OCI-M2 (cell line): Measurements from ENCODE around the gene CDADC1.

Source experiments
- DNase-seq: peaks from one replicate; lab custom pipeline; 2025; ENCODE audit not compliant: unreplicated experiment; lab: John Stamatoyannopoulos, UW

CDADC1 gene

DNA sequence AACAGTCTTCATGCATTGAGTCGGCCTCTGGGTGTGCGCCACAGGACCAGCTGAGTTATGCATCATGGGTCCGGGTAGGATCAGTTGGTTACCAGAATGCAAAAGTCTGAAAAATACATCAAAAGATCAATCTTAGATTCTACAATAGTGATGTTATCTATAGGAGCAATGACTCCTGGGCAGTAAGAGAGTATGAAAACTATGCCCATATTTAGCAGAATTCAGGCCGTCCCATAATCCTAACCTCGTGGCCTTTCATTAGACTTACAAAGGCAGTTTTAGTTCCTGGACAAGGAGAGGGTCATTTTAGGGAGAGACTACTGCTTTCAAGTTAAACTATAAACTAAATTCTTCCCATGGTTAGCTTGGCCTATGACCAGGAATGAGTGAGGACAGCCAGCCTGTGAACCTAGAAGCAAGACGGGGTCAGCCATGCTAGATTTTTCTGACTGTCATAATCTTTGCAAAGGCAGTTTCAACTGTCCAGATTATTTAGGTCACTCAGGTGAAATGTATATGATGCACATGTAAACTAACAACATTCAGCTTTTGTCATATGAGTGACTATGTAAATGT lies 11.8 kb upstream of the CDADC1 start:
- DNase-seq = no peak

DNA sequence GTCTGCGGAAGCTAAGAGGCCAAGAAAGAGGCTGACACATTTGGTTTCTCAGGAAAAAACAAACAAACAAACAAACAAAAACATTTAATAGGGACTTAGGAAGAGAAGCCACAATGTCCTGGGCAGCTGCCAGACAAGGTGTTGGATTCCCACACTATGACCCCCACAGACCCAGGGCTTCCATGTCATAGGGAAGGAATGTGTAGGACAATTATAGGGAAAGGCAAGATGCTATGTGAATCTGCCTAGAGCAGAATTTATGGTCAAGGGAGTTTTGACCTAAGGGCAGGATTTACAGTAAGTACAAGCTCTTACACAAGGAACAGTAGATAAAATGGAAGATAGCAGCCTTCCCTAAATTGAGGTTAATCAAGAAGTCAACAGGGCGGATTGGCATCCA lies 9.1 kb upstream of the CDADC1 start:
- no peak for DNase-seq

DNA sequence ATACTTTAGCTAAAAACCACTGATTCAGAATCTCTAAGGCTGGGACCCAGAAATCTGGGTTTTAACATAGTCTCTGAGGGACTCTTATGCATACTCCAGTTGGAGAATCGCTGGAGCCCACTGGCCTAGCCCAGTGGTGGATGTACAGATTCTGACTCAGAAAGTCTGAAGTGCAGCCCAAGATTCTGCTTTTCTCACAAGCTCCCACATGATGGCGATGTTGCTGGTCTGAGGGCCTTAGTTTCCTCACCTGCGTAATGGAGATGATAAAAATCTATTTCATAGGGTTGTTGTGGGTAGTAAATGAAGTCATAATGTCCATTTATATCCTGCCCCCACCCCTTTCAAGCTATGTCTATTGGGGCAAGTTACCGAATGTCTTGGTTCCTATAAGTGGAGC lies 7.7 kb upstream of the CDADC1 start:
- no peak for DNase-seq

DNA sequence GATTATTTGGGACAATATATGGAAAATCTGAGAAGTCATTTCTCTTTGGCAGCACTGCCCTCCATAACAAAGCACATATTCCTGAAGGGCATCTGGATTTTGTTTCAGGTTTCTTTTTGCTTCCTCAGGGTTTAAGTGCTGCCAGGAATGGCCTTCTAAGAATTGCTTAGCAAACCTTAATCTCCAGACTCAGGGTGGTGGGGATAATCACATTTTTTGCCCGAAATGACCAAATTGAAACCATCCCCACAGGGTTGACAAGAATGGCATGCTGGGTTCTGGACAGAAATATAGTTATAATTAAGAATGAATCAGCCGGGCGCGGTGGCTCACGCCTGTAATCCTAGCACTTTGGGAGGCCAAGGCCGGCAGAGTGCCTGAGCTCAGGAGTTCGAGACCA lies 6.4 kb upstream of the CDADC1 start:
- no peak for DNase-seq

DNA sequence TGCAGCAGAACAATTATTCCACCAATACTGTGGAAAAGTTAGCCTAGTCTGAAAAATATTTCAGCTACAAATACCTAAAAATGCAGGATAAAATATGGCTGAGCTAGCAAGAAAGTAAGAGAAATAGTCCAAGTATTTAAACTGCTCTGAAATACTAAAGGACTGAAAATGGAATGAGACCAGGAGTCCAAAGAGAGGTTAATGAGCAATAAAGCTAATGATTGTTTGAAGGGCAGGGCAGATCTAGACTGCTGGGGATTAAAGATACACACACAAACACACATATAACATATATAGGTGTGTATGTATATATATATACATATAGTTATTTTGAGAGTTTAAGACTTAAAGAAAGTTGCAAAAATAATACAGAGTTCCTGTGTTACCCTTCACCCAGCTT lies 2.6 kb upstream of the CDADC1 start:
- DNase-seq = no peak

DNA sequence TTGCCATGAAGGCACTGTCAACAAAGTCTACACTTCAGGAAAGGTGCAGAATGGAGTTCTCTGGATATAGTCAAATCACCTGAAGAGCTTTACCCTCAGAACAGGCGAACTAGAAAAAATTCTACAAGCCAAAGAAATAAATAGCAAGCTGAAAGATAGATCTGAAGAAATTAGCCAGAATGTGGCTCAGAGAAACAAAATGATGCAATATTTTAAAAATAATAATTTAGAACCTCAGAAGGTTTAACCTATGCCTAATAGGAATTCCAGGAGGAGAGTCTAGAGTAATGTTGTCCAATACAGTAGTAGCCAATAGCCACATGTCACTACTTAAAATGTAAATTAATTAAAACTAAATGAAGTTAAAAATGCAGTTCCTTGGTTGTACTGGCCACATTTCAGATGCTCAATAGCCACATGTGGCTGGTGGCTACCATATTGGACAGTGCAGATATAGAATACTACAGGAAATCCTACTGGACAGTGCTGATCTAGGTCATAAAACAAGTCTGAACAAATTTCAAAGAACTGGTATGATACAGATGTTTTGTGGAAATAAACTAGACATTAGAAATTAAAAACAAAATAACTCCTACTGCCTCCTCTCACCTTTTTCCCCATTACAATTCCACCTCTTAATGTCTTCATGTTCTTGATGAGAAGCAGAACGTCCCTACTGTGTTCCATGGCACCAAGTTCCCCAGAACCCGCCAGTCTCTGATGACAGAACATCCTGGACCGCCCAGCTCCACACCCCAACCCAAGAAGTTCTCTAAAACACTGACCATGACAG lies 679 bp upstream of the CDADC1 start:
- DNase-seq = no peak

DNA sequence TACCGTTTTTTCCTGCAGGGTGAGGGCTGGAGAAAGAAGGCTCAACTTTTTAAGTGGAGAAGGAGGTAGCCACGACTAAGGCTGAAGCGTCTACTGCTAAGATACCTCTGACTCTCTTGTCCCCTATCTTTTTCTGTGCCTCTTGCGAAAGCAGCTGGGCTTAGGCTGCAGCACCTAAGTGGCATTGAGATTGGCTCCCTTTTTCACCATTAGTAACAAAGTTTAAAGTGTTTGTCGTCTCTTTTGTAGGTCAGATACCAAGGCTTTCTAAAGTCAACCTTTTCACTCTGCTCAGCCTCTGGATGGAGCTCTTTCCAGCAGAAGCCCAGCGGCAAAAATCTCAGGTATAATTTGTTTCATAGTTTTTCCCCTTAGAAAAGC lies 887 bp downstream of the CDADC1 start:
- DNase-seq = no peak

DNA sequence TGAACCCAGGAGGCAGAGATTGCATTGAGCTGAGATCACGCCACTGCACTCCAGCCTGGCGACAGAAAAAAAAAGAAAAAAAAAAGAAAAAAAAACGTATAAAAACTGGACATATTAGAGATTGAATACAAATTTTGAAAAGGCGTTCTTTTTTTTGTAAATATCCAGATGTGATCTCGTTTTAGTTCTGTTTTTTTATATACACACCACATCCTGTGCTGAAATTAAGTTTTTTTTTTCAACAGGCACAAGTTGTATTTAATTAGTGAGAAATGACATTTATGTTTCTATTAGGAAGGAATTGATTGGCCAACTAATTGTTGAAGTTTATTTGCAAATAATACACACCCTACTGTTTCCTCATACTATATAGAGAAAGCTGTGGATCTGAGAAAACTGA lies 3.6 kb downstream of the CDADC1 start:
- no peak for DNase-seq

DNA sequence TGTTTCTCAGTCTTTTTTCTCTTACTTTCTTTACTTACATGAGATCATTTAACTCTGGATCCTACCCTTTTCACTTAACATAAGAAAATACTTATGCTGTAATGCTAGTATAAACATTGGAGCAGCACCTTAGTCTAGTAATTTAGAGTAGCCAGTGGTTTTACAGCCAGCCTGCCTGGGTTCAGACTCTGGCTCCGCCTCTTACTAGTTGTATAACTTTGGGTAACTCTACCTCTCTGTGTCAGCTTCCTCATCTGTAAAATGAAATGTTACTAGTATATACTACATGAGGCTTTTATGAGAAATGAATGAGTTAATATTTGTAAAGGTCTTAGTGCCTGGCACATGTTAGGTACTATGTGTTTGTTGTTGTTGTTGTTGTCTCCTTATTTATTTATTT lies 5.6 kb downstream of the CDADC1 start:
- no peak for DNase-seq

DNA sequence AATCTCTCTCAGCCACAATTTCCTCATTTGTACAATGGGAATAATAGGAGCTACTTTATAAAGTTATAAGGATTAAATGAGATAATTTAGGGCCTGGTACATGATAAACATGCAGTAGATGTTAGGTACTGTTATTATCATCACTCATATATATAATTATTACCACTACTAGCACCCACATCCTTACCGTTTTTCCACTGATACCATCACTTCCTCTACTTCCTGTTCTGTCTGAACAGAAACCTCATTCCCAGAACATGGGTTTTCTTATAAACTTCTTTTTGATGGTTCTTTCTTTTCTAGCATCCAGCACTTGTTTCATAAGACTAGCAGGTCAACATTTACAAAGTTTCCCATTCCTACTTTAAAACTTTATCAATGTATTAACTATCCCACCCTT lies 6.3 kb downstream of the CDADC1 start:
- DNase-seq = no peak

DNA sequence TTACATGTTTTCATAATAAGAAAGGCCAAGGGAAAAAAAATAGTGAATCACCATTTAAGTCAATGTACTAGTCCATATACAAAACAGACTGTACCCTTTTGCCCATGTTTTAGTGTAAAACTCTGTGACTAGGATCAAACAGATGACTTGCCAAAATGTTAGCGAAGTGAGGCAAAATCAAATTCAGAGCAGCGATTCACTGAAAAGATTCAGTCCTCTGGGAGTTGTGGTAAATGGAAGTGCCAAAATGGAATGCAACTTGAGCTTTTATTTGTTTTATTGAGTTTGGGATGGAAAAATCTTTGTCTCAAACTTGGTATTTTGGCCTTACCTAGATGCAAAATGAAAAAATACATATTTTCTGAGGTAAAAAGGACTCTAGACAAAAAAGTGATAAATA lies 9.1 kb downstream of the CDADC1 start:
- DNase-seq = no peak

DNA sequence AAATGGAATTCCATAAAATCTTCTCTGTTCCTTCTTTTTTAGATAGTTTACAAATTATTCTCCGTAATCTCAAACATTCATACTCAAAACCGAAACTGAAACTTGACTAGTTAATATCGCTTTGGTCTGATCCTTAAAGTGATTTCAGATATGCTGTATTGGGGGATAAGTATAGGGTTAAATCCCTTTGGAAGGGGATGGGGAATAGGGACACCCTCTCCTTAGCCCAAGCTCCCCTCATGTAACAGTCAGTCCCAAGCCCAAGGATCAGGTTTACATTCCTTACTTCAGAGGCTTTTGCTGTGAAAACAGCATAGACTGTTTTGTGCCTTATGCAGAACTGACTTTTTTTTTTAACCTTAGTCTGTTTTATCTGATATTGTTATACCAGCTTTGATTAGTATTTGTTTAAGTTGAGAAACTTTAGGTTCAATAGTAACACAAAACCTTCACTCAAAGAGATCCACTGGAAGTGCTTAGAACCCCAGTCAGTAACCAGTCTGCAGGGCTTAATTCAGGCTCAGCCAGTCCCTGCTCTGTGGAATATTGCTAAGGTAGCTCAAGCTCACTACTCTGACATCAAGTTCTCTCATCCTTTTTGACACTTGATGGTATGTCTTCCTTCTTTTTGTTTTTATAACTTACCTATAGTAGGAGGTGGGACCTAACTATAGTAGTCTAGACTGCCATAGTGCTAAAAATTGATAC lies 10.5 kb downstream of the CDADC1 start:
- DNase-seq = no peak

DNA sequence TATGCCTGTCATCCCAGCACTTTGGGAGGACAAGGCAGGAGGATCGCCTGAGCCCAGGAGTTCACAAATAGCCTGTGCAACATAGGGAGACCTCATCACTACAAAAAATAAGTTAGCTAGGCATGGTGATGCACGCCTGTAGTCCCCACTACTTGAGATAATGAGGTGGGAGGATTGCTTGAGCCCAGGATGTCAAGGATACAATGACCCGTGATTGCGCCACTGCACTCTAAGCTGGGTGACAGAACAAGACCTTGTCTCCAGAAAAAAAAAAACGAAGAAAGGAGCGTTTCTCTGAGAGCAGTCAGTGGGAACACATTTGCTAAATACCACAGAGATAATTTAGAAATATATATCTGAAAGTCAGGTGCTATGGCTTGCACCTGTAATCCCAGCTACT lies 11.9 kb downstream of the CDADC1 start:
- DNase-seq = no peak

DNA sequence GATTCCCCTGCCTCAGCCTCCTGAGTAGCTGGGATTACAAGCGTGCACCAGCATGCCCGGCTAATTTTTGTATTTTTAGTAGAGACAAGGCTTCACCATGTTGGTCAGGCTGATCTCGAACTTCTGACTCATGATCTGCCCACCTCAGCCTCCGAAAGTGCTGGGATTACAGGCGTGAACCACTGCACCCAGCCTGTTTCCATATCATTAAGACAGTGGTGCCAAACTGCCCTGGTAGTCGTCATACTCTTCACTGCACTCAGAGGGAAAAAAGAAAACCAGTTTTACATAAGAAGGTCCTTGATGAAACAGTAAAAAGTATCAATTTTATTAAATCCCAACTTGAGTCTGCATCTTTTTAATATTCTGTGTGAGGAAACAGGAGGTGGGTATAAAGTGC lies 14.9 kb downstream of the CDADC1 start:
- no peak for DNase-seq

DNA sequence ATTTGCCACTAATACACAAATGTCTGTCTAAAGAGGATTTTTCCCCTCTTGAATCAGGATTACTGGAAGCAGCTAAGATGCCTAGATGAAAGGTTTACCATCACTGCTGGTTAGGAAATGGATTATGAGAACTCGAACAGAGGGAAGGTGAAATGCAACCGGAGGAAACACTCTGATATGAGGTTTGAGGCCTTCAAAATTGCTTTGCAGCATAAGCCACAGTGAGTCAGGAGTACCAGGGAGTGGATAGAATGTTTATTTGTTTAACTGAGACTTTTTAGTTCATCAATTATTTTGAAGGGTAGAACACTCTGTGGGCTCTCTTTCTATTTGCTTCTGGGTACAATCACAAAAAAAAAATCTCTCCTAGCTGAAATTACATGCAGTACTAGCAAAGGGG lies 18.1 kb downstream of the CDADC1 start:
- no peak for DNase-seq

DNA sequence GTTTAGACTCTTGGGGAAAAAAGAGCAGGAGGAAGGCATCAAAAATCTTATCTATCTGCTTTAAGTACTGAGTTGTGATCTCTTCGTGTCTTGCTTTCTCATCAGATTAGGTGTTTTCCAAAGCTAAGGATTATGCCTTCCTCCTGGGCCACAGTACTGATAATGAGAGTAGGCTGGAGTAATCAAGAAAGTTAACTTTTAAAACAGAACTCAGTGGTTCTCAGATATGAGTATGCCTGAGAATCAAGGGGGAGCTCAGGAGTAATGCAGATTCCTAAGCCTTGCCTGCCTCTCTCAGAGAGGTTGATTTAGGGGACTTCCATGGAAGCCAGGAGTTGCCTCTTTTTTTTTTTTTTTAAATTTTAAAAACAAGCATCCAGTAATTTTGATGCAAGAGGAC lies 23.5 kb downstream of the CDADC1 start:
- no peak for DNase-seq

DNA sequence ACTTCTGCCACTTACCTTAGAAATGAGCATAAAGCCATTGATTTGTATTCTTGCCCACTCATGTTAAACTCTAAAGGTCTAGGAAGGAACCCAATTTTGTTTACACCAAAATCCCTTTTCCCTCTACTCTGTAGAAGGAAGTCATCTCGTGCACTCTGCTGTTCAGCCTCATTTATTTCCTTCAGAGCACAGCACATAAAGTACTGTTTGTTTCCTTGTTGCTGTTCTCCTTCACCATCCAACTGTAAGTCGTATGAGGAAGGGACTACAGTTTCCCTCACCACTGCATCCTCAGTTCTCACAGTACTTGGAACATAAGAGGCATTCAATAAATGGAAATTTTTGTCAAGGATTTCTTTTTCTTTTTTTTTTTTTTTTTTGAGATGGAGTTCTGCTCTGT lies 24.6 kb downstream of the CDADC1 start:
- no peak for DNase-seq

DNA sequence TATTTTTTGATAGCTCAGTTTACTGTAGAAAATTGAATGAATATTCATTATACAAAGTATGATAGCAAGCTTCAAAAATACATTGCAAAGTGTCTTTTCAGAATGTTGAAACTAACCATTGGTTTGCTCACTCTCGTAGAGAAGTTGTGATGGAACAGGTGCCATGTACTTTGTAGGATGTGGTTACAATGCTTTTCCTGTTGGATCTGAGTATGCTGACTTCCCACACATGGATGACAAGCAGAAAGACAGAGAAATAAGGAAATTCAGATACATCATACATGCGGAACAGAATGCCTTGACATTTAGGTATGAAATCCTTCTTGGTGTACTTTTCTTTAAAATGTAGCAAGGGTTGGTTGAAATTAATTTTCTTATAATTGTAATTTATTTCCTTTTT lies 30.5 kb downstream of the CDADC1 start:
- no peak for DNase-seq

DNA sequence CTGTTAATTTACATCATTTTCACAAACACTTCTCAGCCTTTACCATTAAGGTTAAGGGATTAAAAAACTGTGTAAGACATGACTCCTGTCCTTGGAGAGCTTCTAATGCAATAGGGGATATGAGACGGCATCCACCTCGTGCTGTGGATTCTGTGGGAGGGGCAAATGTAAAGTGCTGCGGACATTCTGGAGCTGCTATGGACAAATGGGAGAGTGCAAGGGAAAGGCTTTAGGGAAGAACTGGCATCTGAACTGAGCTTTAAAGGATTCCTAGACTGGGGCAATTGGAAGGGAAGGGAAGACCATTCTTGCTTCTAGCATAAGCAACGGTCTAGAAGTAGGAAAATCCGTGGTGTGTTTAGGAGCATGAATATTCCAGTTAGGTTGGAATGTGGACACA lies 31.4 kb downstream of the CDADC1 start:
- no peak for DNase-seq

DNA sequence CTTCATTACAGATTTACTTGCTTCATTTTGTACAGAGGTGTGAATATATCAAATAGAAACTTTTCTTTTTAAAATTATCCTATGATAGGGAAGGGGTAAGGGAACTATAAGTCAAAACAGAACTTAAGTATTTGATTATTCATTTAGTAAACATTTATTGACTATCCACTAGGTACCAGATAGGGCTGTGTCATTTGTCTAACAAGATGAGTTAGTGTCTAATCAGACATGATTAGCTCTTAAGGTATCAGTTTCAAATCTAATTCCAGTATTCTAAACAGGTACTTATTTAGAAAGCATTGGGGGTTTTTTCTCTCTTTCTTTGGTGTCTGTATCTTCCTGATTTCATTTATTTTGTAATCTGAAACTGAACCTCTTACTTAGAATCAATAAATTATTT lies 32.2 kb downstream of the CDADC1 start:
- DNase-seq = no peak

DNA sequence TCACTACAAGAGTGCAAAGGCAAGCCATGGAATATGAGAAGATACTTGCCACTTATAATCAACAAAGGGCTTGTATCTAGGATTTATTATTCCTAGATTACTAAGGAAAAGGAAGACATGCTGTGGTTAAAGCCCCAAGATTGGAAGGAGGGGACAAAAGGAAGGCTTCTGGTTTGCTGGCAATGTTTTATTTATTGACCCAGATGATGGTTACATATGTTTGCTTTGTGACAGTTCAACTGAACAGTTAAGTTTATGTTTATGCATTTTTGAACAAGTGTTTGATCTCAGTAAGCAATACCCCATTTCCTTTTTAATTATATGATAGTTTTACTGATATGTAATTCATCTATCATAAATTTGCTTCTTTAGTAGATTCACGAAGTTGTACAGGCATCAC lies 40.3 kb downstream of the CDADC1 start:
- no peak for DNase-seq

DNA sequence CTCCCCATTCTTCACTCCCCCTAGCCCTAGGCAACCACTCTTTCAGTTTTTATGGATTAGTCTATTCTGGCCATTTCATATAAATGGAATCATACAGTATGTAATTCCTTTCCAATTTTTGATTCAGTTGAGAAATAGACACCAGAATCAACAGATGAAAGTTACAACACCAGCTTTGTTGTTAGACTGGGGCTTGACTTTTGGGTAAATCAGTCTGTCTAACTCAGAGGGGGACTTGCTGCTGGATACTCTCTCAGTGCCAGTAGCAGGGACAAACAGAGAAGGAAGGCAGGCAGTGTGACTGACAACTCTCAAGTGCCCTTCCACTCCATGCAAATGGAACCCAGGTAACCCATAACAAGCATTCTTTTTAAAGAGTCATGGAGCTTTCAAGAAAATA lies 40.7 kb downstream of the CDADC1 start:
- DNase-seq = no peak
